ENCODE measurements around the gene PLS1. TPM values are rescaled to one million over a fixed set of nuclear protein-coding genes. Genes with fewer than 3 reads are reported as not detected.

The PLS1 gene
- total RNA-seq, 1 donor from 2014 or later = 1.5 TPM

GRCh38 chr3:142726017-142726416 lies 129.8 kb downstream of the PLS1 start:
- DNase-seq (ENCODE audit: extremely low spot score, unreplicated experiment) = no peak
- TF ChIP-seq CTCF (IDR thresholded peaks at IDR 0.05) = no peak
- no peaks in the 10 kb centered on the region for H3K36me3 Mint-ChIP-seq (ENCODE audit: unreplicated experiment)
- peak overlapping the region; percentile 16 for H3K4me3 Mint-ChIP-seq (ENCODE audit: unreplicated experiment)
- H3K27ac Mint-ChIP-seq (ENCODE audit: unreplicated experiment) = no peak overlapping the region
- H3K27me3 Mint-ChIP-seq (ENCODE audit: unreplicated experiment) = peaks cover 3% of the 10 kb centered on the region
- H3K4me1 Mint-ChIP-seq (ENCODE audit: unreplicated experiment) = peaks cover 20% of the 10 kb centered on the region
- peaks cover 10% of the 10 kb centered on the region for H3K9me3 Mint-ChIP-seq (ENCODE audit: unreplicated experiment)

- no peaks in the 10 kb centered on the region for H3K9me3 Mint-ChIP-seq (ENCODE audit: unreplicated experiment)
- no peak overlapping the region for H3K4me3 Mint-ChIP-seq (ENCODE audit: unreplicated experiment)
- peaks cover 3% of the 10 kb centered on the region for H3K36me3 Mint-ChIP-seq (ENCODE audit: unreplicated experiment)
- no peak for TF ChIP-seq CTCF (IDR thresholded peaks at IDR 0.05)
- no peak overlapping the region for H3K27ac Mint-ChIP-seq (ENCODE audit: unreplicated experiment)
- no peaks in the 10 kb centered on the region for H3K27me3 Mint-ChIP-seq (ENCODE audit: unreplicated experiment)
- no peak for DNase-seq (ENCODE audit: extremely low spot score, unreplicated experiment)
- peaks cover 13% of the 10 kb centered on the region for H3K4me1 Mint-ChIP-seq (ENCODE audit: unreplicated experiment)
Measured at GRCh38 chr3:142732066-142732465, 135.9 kb downstream of the PLS1 start.

GRCh38 chr3:142734834-142735233 lies 138.6 kb downstream of the PLS1 start:
- H3K36me3 Mint-ChIP-seq (ENCODE audit: unreplicated experiment) = peaks cover 3% of the 10 kb centered on the region
- H3K4me3 Mint-ChIP-seq (ENCODE audit: unreplicated experiment) = no peak overlapping the region
- no peak overlapping the region for H3K27ac Mint-ChIP-seq (ENCODE audit: unreplicated experiment)
- no peaks in the 10 kb centered on the region for H3K9me3 Mint-ChIP-seq (ENCODE audit: unreplicated experiment)
- peaks cover 11% of the 10 kb centered on the region for H3K4me1 Mint-ChIP-seq (ENCODE audit: unreplicated experiment)
- DNase-seq (ENCODE audit: extremely low spot score, unreplicated experiment) = no peak
- TF ChIP-seq CTCF (IDR thresholded peaks at IDR 0.05) = no peak
- no peaks in the 10 kb centered on the region for H3K27me3 Mint-ChIP-seq (ENCODE audit: unreplicated experiment)

- no peak for DNase-seq (ENCODE audit: extremely low spot score, unreplicated experiment)
- Mint-ChIP-seq H3K27ac (ENCODE audit: unreplicated experiment) (no peak overlapping the region), H3K9me3 (ENCODE audit: unreplicated experiment) (no peaks in the 10 kb centered on the region), H3K36me3 (ENCODE audit: unreplicated experiment) (peaks cover 3% of the 10 kb centered on the region), H3K27me3 (ENCODE audit: unreplicated experiment) (no peaks in the 10 kb centered on the region), H3K4me3 (ENCODE audit: unreplicated experiment) (no peak overlapping the region), H3K4me1 (ENCODE audit: unreplicated experiment) (peaks cover 11% of the 10 kb centered on the region)
- no peak for TF ChIP-seq CTCF (IDR thresholded peaks at IDR 0.05)
Measured at GRCh38 chr3:142735462-142735861, 139.3 kb downstream of the PLS1 start.

- DNase-seq (ENCODE audit: extremely low spot score, unreplicated experiment) = no peak
- no peak for TF ChIP-seq CTCF (IDR thresholded peaks at IDR 0.05)
- no peak overlapping the region for H3K27ac Mint-ChIP-seq (ENCODE audit: unreplicated experiment)
- no peak overlapping the region for H3K4me3 Mint-ChIP-seq (ENCODE audit: unreplicated experiment)
- H3K27me3 Mint-ChIP-seq (ENCODE audit: unreplicated experiment) = no peaks in the 10 kb centered on the region
- H3K9me3 Mint-ChIP-seq (ENCODE audit: unreplicated experiment) = no peaks in the 10 kb centered on the region
- peaks cover 5% of the 10 kb centered on the region for H3K4me1 Mint-ChIP-seq (ENCODE audit: unreplicated experiment)
- peaks cover 5% of the 10 kb centered on the region for H3K36me3 Mint-ChIP-seq (ENCODE audit: unreplicated experiment)
Measured at GRCh38 chr3:142738396-142738795, 142.2 kb downstream of the PLS1 start.

Data from osteocyte (in vitro differentiated cells).